GM12864 (cell line): ENCODE data around the gene TTLL5.
"Not testable (repeated sequence)": the region's sequence is repeated elsewhere in the genome, so short reads cannot be mapped to it uniquely, and the experiment has no call there.

Source experiments
- DNase-seq: peaks from one replicate; pipeline ENCODE4 v3.0.0-alpha.2; 2011; ENCODE audit warnings: low read depth
- H3K4me3 ChIP-seq: 2 replicates; pipeline ENCODE4 v1.5.1; 2011; ENCODE audit warnings: mild to moderate bottlenecking, low read depth, low read length, control low read depth
- TF ChIP-seq, protein P1 (sequence below): IDR thresholded peaks from 2 replicates; pipeline ENCODE4 v1.5.1; 2011; ENCODE audit warnings: low read depth, mild to moderate bottlenecking, moderate library complexity, low read length, control low read depth, inconsistent platforms; ENCODE audit errors: missing control alignments

Gene TTLL5

DNA sequence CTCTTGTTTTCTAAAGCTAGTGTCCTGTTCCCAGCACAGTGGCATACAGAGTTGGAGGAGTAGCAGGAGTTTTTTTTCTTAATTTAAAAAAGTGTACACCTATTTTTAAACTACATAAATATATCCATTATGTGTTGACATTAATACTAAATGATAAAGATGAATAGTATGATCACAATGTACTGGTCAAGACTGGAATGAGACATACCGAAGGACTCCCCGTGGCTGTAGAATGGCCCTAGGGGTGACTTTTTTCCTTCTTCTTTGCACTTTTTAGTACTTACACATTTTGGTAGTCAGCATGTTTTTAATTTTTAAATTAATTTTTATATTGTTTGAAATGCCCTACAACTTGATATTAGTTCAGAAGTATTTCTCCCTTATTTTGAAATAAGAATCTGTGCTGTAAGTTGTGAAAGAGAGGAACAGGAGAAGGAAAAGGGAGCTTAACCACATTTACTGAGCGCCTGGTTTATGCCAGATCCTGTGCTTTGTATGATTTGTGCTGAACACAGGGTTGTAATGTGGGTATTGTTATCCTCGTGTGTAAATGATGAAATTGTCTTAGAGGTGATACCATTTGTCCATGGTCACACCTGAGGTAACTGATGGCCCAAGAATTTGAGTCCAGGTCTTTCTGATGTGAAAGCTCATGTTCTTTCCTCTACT lies 184.2 kb downstream of the TTLL5 start:
- TF ChIP-seq, protein P1, sequence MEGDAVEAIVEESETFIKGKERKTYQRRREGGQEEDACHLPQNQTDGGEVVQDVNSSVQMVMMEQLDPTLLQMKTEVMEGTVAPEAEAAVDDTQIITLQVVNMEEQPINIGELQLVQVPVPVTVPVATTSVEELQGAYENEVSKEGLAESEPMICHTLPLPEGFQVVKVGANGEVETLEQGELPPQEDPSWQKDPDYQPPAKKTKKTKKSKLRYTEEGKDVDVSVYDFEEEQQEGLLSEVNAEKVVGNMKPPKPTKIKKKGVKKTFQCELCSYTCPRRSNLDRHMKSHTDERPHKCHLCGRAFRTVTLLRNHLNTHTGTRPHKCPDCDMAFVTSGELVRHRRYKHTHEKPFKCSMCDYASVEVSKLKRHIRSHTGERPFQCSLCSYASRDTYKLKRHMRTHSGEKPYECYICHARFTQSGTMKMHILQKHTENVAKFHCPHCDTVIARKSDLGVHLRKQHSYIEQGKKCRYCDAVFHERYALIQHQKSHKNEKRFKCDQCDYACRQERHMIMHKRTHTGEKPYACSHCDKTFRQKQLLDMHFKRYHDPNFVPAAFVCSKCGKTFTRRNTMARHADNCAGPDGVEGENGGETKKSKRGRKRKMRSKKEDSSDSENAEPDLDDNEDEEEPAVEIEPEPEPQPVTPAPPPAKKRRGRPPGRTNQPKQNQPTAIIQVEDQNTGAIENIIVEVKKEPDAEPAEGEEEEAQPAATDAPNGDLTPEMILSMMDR, result no peak
- no peak for DNase-seq

DNA sequence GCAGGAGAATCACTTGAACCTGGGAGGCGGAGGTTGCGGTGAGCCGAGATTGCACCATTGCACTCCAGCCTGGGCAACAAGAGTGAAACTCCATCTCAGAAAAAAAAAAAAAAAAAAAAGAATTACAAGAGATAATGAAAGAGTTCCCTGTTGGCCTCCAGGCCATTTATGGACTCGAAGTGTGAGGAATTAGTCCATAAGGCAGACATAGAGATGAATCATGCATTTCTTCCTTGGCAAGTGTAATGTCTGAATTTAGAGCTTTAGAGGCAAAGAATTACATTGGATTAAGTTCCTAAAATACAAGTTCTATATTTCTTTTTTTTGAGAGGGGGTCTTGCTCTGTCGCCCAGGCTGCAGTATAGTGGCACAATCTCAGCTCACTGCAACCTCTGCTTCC lies 185.6 kb downstream of the TTLL5 start:
- not testable (repeated sequence) for DNase-seq, H3K4me3 ChIP-seq

More for the DNA sequence above, 184.2 kb downstream of the TTLL5 start:
- H3K4me3 ChIP-seq, result no peak overlapping the region

DNA sequence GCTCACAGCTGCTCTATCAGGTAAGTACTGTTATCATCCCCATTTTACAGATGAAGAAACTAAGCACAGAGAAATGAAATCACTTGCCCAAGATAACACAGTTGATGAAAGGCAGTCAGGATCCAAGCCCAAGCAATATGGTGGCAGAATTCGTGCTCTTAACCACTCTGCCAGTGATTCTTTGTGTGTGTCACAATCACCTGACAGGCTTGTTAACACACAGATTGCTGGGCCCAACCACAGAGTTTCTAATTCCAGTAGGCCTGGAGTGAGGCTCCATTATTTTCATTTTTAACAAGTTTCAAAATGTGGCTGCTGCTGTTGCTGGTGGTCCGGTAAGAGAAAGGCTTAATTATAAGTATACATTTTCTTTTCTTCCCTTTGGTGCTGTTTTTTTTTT lies 186.5 kb downstream of the TTLL5 start:
- TF ChIP-seq, protein P1, result no peak
- no peak for DNase-seq
- no peak overlapping the region for H3K4me3 ChIP-seq

DNA sequence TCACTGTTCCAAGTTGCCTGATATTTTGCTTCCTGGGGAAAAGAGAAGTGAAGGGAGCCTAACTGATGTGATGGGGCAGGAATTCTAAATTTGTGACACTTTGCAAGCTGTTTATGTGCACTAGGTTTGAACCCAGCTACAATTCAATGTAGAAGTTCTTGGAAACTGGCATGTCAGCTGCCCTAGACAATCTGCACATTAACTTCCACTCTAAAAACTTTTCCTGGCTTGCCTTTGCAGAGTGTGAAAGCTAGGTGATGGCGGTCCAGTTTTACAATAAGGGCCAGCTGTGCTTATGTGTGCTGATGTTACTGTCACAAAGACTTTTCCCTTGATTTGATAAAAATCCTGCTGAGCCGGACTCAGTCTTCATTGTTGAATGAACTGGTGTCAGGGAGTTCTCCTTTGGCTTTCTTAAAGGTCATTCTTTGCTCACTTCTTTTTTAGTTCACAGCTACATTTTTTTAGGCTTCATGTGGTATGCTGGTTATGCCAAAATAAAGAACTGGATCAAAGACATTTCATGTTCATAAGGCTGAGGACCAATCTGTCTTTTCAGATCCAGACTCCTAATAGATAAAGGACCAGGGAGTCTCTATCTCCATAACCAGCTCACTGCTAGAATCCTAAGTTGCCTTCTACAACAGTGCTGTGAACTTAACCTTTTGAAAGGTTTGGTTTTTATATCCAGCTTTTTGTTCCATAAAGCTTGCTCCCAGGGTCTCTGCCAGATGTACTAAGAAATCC lies 187.3 kb downstream of the TTLL5 start:
- no peak overlapping the region for H3K4me3 ChIP-seq
- TF ChIP-seq, protein P1, result no peak
- DNase-seq, result no peak

DNA sequence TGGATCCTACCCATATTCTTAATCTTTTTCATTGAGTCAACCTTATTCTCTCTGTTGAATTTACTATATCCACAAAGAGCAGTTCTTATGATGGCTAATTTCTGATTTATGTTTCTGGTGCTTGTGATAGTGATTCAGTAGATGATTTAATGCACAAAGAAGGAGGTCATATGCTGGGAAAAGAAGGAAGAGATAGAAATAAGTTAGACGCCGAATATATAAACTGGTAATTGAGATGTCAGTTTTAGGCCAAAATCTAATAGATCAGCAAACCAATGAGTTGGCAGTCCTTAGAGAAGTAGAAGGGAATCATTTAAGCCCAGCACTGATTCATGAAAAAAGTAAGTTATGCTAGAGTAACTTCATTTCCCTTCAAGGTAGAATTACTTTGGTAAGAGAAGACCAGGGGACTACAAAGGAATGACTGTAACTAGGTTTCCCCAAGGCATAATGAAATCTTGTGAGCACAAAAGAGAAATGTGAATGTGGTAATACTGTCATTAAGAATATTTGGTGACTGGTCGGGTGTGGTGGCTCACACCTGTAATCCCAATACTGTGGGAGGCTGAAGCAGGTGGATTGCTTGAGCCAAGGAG lies 188.4 kb downstream of the TTLL5 start:
- DNase-seq, result no peak
- TF ChIP-seq, protein P1, result no peak
- H3K4me3 ChIP-seq, result no peak overlapping the region

DNA sequence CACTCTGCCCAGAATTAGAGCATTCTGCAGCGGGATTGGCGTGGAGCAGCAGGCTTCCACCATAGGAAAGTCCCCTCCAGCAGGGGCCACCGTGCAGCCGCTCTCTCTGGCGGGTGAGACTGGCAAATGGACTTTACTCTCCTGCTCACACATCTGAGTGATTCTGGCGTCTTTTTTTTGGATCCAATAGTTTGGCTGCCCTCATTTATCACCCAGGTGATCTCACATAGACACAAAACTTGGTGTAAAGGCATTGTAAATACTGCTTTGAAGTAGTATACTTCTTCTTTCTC lies 190.5 kb downstream of the TTLL5 start:
- TF ChIP-seq, protein P1, result no peak
- no peak overlapping the region for H3K4me3 ChIP-seq
- DNase-seq, result no peak

DNA sequence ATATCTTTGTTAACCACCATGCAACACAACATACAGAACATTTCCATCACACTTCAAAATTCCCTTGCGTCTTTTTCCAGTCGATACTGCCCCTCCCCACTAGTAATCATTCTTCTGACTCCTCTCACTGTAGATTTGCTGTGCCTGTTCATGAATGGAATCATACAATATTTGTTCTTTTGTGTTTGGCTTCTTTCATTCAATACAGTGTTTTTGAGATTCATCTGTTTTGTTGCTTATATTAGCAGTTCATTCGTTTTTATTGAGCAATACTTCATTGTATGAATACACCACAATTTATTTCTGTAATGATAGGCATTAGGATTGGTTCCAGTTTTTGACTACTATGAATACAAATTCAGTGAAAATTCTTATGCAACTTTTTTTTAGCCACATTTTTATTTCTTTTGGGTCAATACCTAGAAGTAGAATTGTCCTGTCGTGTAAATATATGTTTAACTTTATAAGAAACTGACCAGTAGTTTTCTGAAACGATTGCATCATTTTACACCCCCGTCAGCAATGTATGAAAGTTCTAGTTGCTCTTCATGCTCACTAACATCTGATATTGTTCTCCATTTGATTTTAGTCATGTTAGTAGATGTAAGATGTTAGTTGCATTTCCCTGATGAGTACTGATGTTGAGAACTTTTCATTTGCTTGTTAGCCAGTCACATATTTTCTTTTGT lies 193.2 kb downstream of the TTLL5 start:
- TF ChIP-seq, protein P1, result no peak
- no peak overlapping the region for H3K4me3 ChIP-seq
- DNase-seq, result no peak
